Activated T-cell treated with anti-CD3 and anti-CD28 coated beads, Interleukin-2, amount 50 U/mL, for 72 hours (primary cell): Measurements from ENCODE around the gene KLHL41. TPM values are rescaled to one million over a fixed set of nuclear protein-coding genes. Genes with fewer than 3 reads are reported as not detected.
A peak's percentile ranks its signal among the peaks of the same experiment; 100 is the strongest.
"Not testable (repeated sequence)": the region's sequence is repeated elsewhere in the genome, so short reads cannot be mapped to it uniquely, and the experiment has no call there.

Source experiments
- ATAC-seq, 2 donors: fragments of 150-1000 bp; cut with Tn5 transposase; replicated peaks in 1 of 2; 2 replicates each; pipeline ENCODE4 v1.10.0; 2021; ENCODE audit warnings: moderate library complexity in 2 of 2, mild to moderate bottlenecking in 1 of 2
- DNase-seq, 2 donors: peaks; one replicate each; pipeline ENCODE4 v3.0.0; 2021 to 2022; ENCODE audit warnings: mixed read lengths in 1 of 2
- H3K27ac Mint-ChIP-seq: one replicate; pipeline ENCODE4 v1.8.0; 2022; ENCODE audit warnings: mild to moderate bottlenecking, moderate library complexity, mixed read lengths
- H3K27me3 Mint-ChIP-seq: one replicate; pipeline ENCODE4 v1.8.0; 2022; ENCODE audit warnings: low read depth, mixed read lengths
- H3K36me3 Mint-ChIP-seq, 2 donors: one replicate each; pipeline ENCODE4 v1.8.0; 2022; ENCODE audit warnings: mixed read lengths in 2 of 2, mild to moderate bottlenecking in 1 of 2; ENCODE audit not compliant: insufficient read depth in 2 of 2
- H3K4me1 Mint-ChIP-seq: one replicate; pipeline ENCODE4 v1.8.0; 2022; ENCODE audit warnings: low read depth, mixed read lengths
- H3K4me3 Mint-ChIP-seq, 2 donors: one replicate each; pipeline ENCODE4 v1.8.0; 2022; ENCODE audit warnings: mild to moderate bottlenecking in 2 of 2, mixed read lengths in 2 of 2, moderate library complexity in 2 of 2
- H3K9me3 Mint-ChIP-seq, 2 donors: one replicate each; pipeline ENCODE4 v1.8.0; 2022; ENCODE audit warnings: mixed read lengths in 2 of 2
- total RNA-seq, 2 donors: library from RNA; stranded (reverse); gene quantifications; one replicate each; pipeline ENCODE4 v1.2.3, GENCODE V29; 2022

The KLHL41 gene
- total RNA-seq, 2 donors from 2014 or later: 0.09 to 0.34 TPM

GRCh38 chr2:169513926-169514325 lies 4.4 kb downstream of the KLHL41 start:
- Mint-ChIP-seq H3K9me3 (no peaks in the 10 kb centered on the region), H3K4me3 (no peak overlapping the region), H3K27ac (no peak overlapping the region), H3K4me1 (no peaks in the 10 kb centered on the region), H3K27me3 (no peaks in the 10 kb centered on the region), H3K36me3 (no peaks in the 10 kb centered on the region)
- DNase-seq (no peak), ATAC-seq (no peak)

GRCh38 chr2:169514758-169515157 lies 5.3 kb downstream of the KLHL41 start:
- not testable (repeated sequence) for H3K27me3 Mint-ChIP-seq, ATAC-seq

GRCh38 chr2:169516488-169516995 lies 7.0 kb downstream of the KLHL41 start:
- not testable (repeated sequence) for H3K4me1 Mint-ChIP-seq, H3K27ac Mint-ChIP-seq, DNase-seq, ATAC-seq, H3K36me3 Mint-ChIP-seq, H3K4me3 Mint-ChIP-seq, H3K27me3 Mint-ChIP-seq, H3K9me3 Mint-ChIP-seq

More at GRCh38 chr2:169514758-169515157, 5.3 kb downstream of the KLHL41 start:
- H3K4me3 Mint-ChIP-seq, H3K4me1 Mint-ChIP-seq, H3K27ac Mint-ChIP-seq, H3K36me3 Mint-ChIP-seq, DNase-seq, H3K9me3 Mint-ChIP-seq: not testable (repeated sequence)

GRCh38 chr2:169520896-169521295 lies 11.4 kb downstream of the KLHL41 start:
- DNase-seq (no peak), ATAC-seq (no peak)
- Mint-ChIP-seq H3K9me3 (no peaks in the 10 kb centered on the region), H3K27me3 (no peaks in the 10 kb centered on the region), H3K4me1 (no peaks in the 10 kb centered on the region), H3K36me3 (no peaks in the 10 kb centered on the region), H3K4me3 (no peak overlapping the region), H3K27ac (no peak overlapping the region)

- no peaks in the 10 kb centered on the region for H3K36me3 Mint-ChIP-seq
Observed at GRCh38 chr2:169523681-169524080, 14.2 kb downstream of the KLHL41 start.

GRCh38 chr2:169525434-169525833 lies 15.9 kb downstream of the KLHL41 start:
- peaks cover 1 to 3% of the 10 kb centered on the region in 2 donors for H3K36me3 Mint-ChIP-seq
- no peaks in the 10 kb centered on the region for H3K27me3 Mint-ChIP-seq
- no peak for ATAC-seq
- H3K9me3 Mint-ChIP-seq: no peaks in the 10 kb centered on the region
- DNase-seq: no peak
- no peak overlapping the region for H3K4me3 Mint-ChIP-seq
- H3K4me1 Mint-ChIP-seq: no peaks in the 10 kb centered on the region
- no peak overlapping the region for H3K27ac Mint-ChIP-seq

More at GRCh38 chr2:169523681-169524080, 14.2 kb downstream of the KLHL41 start:
- Mint-ChIP-seq H3K27me3 (no peaks in the 10 kb centered on the region), H3K4me3 (no peak overlapping the region), H3K27ac (no peak overlapping the region), H3K9me3 (no peaks in the 10 kb centered on the region), H3K4me1 (no peaks in the 10 kb centered on the region)
- DNase-seq (no peak), ATAC-seq (no peak)

GRCh38 chr2:169526451-169526850 lies 16.9 kb downstream of the KLHL41 start:
- Mint-ChIP-seq H3K27ac (no peak overlapping the region), H3K36me3 (peaks cover 1 to 3% of the 10 kb centered on the region in 2 donors), H3K4me1 (no peaks in the 10 kb centered on the region), H3K9me3 (no peaks in the 10 kb centered on the region), H3K27me3 (no peaks in the 10 kb centered on the region), H3K4me3 (no peak overlapping the region)
- DNase-seq (no peak), ATAC-seq (no peak)

- Mint-ChIP-seq H3K4me1 (no peaks in the 10 kb centered on the region), H3K27ac (no peak overlapping the region), H3K27me3 (no peaks in the 10 kb centered on the region), H3K36me3 (peaks cover 1 to 4% of the 10 kb centered on the region in 2 donors), H3K9me3 (no peaks in the 10 kb centered on the region), H3K4me3 (no peak overlapping the region)
- DNase-seq (peak; percentile 74 to 79), ATAC-seq (peak; percentile 70 to 82)
Observed at GRCh38 chr2:169528271-169528701, 18.8 kb downstream of the KLHL41 start.

- not testable (repeated sequence) for H3K27ac Mint-ChIP-seq, H3K27me3 Mint-ChIP-seq, ATAC-seq, H3K4me1 Mint-ChIP-seq, H3K4me3 Mint-ChIP-seq, H3K9me3 Mint-ChIP-seq, DNase-seq
- peaks cover 5 to 13% of the 10 kb centered on the region in 2 donors for H3K36me3 Mint-ChIP-seq
Observed at GRCh38 chr2:169539460-169539859, 30.0 kb downstream of the KLHL41 start.

- Mint-ChIP-seq H3K27ac (no peak overlapping the region), H3K9me3 (no peaks in the 10 kb centered on the region), H3K4me1 (no peaks in the 10 kb centered on the region), H3K36me3 (peaks cover 5 to 13% of the 10 kb centered on the region in 2 donors), H3K27me3 (no peaks in the 10 kb centered on the region), H3K4me3 (no peak overlapping the region)
- no peak for DNase-seq
- ATAC-seq: no peak
Observed at GRCh38 chr2:169540146-169540545, 30.6 kb downstream of the KLHL41 start.

- peaks cover 5 to 15% of the 10 kb centered on the region in 2 donors for H3K36me3 Mint-ChIP-seq
- H3K4me3 Mint-ChIP-seq: no peak overlapping the region
- DNase-seq (no peak), ATAC-seq (no peak)
- H3K4me1 Mint-ChIP-seq: no peaks in the 10 kb centered on the region
- no peaks in the 10 kb centered on the region for H3K9me3 Mint-ChIP-seq
- H3K27ac Mint-ChIP-seq: no peak overlapping the region
- H3K27me3 Mint-ChIP-seq: no peaks in the 10 kb centered on the region
Observed at GRCh38 chr2:169542433-169542832, 32.9 kb downstream of the KLHL41 start.

- Mint-ChIP-seq H3K27ac (peak overlapping the region; percentile 63), H3K4me3 (no peak overlapping the region), H3K9me3 (no peaks in the 10 kb centered on the region), H3K4me1 (no peaks in the 10 kb centered on the region), H3K27me3 (no peaks in the 10 kb centered on the region), H3K36me3 (peaks cover 4 to 17% of the 10 kb centered on the region in 2 donors)
- DNase-seq: no peak
- peak; percentile 29 to 41 for ATAC-seq
Observed at GRCh38 chr2:169546756-169547155, 37.3 kb downstream of the KLHL41 start.

GRCh38 chr2:169561364-169561763 lies 51.9 kb downstream of the KLHL41 start:
- Mint-ChIP-seq H3K27me3 (no peaks in the 10 kb centered on the region), H3K36me3 (peaks cover 5 to 22% of the 10 kb centered on the region in 2 donors), H3K27ac (peak overlapping the region; percentile 94), H3K9me3 (no peaks in the 10 kb centered on the region), H3K4me1 (no peaks in the 10 kb centered on the region), H3K4me3 (no peak overlapping the region)
- DNase-seq (no peak), ATAC-seq (no peak)

- H3K9me3 Mint-ChIP-seq, H3K4me3 Mint-ChIP-seq, H3K27ac Mint-ChIP-seq, H3K27me3 Mint-ChIP-seq, DNase-seq, ATAC-seq, H3K4me1 Mint-ChIP-seq: not testable (repeated sequence)
- H3K36me3 Mint-ChIP-seq: peaks cover 5 to 20% of the 10 kb centered on the region in 2 donors
Observed at GRCh38 chr2:169562084-169562483, 52.6 kb downstream of the KLHL41 start.
